ENCODE measurements around the gene PRRC2B.
"Not testable (repeated sequence)": the region's sequence is repeated elsewhere in the genome, so short reads cannot be mapped to it uniquely, and the experiment has no call there.

The PRRC2B gene

GRCh38 chr9:131545003-131545785, 151.3 kb downstream of the PRRC2B start, which contains the start of gene PRRT1B:
Gene PRRT1B (plus strand): TSS chr9:131545523. CDS start chr9:131545616, 93 bp downstream.
- no peak for DNase-seq (ENCODE audit: low spot score)

- DNase-seq (ENCODE audit: low spot score) = no peak
Observed at GRCh38 chr9:131545786-131546335, 152.0 kb downstream of the PRRC2B start.

GRCh38 chr9:131546336-131547084, 152.6 kb downstream of the PRRC2B start:
- no peak for DNase-seq (ENCODE audit: low spot score)

- not testable (repeated sequence) for DNase-seq (ENCODE audit: low spot score)
Observed at GRCh38 chr9:131549186-131549585, 155.3 kb downstream of the PRRC2B start.
